GM12891 (cell line): ENCODE results near the gene CYREN.

Experiments
- POLR2A ChIP-seq: IDR thresholded peaks from 2 replicates; pipeline ENCODE4 v1.6.1; 2011; ENCODE audit warnings: low read depth, low read length, control low read depth
- POLR2AphosphoS5 ChIP-seq: IDR thresholded peaks from 2 replicates; pipeline ENCODE4 v1.6.1; 2011; ENCODE audit warnings: low read depth, low read length, control low read depth
- SPI1 ChIP-seq: IDR thresholded peaks from 2 replicates; pipeline ENCODE4 v1.6.1; 2011; ENCODE audit warnings: low read depth, low read length, control low read depth
- TAF1 ChIP-seq: IDR thresholded peaks from 2 replicates; pipeline ENCODE4 v1.6.1; 2011; ENCODE audit warnings: low read depth, low read length, control low read depth

GRCh38 chr7:135185471-135186260, 15.2 kb upstream of the CYREN start:
- TF ChIP-seq TAF1 = no peak
- no peak for TF ChIP-seq POLR2A
- no peak; the same call in 1 of the 2 replicates for TF ChIP-seq POLR2AphosphoS5
- TF ChIP-seq SPI1 = no peak
